ENCODE data around the gene SLC29A1. TPM values are rescaled to one million over a fixed set of nuclear protein-coding genes. Genes with fewer than 3 reads are reported as not detected.

The SLC29A1 gene
- total RNA-seq, 1 experiment from 2014 or later: 45.3 TPM

DNA sequence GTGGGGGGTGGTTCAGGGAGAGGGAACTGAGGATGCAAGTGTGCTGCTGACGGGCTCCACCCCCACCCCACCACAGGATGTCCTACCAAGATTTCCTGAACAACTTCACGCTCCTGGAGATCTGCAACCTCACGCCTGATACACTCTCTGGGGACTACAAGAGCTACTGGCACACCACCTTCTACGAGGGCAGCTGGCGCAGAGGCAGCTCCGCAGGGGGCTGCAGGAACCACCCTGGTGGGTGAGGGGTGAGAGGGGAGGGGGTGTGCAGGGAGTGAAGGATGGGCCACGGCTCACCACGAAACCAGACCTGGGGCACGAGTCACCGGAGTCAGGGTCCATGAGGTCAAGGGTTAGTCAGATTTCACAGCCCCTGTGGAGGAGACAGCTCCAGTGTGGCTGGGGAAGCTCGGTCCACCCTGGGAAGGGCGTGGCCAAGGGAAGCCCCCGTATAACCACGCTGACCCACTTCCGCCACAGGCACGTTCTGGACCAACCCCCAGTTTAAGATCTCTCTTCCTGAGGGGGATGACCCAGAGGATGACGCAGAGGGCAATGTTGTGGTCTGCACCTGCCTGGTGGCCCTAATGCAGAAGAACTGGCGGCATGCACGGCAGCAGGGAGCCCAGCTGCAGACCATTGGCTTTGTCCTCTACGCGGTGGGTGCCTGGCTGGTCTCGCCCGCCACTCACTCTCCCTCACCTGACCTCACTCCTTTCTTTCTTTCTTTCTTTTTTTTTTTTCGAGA lies 46.5 kb upstream of the SLC29A1 start:
- Histone ChIP-seq H4K20me1 (ENCODE audit: insufficient read depth) (no peaks in the 10 kb centered on the region), H3K27me3 (ENCODE audit: insufficient read depth, low read depth) (no peaks in the 10 kb centered on the region), H3K36me3 (ENCODE audit: low read depth) (no peaks in the 10 kb centered on the region), H3K4me1 (replicated peaks; ENCODE audit: insufficient read depth) (no peaks in the 10 kb centered on the region), H3K9me3 (ENCODE audit: insufficient read depth, low read depth) (no peaks in the 10 kb centered on the region), H3K79me2 (ENCODE audit: low read depth) (no peaks in the 10 kb centered on the region), H3K4me2 (no peak overlapping the region), H3K27ac (no peak overlapping the region), H2AFZ (no peak overlapping the region), H3F3A (ENCODE audit: insufficient read depth, low read depth) (peaks cover 15% of the 10 kb centered on the region; the same call in 1 of the 2 replicates), H3K4me3 (no peak overlapping the region), H3K9me2 (ENCODE audit: insufficient read depth) (no peaks in the 10 kb centered on the region)
- no peak for DNase-seq
- POLR2A ChIA-PET (ENCODE audit: unreplicated experiment): no interaction called here
- CTCF ChIA-PET: interaction anchor here (1.0 kb wide), 1 partner anchor 43 kb away, joined by 4 read pairs; no protein-coding TSS in a partner anchor
- TF ChIP-seq, protein P1, sequence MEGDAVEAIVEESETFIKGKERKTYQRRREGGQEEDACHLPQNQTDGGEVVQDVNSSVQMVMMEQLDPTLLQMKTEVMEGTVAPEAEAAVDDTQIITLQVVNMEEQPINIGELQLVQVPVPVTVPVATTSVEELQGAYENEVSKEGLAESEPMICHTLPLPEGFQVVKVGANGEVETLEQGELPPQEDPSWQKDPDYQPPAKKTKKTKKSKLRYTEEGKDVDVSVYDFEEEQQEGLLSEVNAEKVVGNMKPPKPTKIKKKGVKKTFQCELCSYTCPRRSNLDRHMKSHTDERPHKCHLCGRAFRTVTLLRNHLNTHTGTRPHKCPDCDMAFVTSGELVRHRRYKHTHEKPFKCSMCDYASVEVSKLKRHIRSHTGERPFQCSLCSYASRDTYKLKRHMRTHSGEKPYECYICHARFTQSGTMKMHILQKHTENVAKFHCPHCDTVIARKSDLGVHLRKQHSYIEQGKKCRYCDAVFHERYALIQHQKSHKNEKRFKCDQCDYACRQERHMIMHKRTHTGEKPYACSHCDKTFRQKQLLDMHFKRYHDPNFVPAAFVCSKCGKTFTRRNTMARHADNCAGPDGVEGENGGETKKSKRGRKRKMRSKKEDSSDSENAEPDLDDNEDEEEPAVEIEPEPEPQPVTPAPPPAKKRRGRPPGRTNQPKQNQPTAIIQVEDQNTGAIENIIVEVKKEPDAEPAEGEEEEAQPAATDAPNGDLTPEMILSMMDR (conservative IDR thresholded peaks at IDR 0.05): no peak
- TF ChIP-seq EZH2 (IDR thresholded peaks at IDR 0.05; ENCODE audit: low read depth): no peak
- intact Hi-C loops (cut with micrococcal nuclease; ENCODE audit: unreplicated experiment): no loop called here
- no TSS peak for BruUV-seq (replicated peaks)

DNA sequence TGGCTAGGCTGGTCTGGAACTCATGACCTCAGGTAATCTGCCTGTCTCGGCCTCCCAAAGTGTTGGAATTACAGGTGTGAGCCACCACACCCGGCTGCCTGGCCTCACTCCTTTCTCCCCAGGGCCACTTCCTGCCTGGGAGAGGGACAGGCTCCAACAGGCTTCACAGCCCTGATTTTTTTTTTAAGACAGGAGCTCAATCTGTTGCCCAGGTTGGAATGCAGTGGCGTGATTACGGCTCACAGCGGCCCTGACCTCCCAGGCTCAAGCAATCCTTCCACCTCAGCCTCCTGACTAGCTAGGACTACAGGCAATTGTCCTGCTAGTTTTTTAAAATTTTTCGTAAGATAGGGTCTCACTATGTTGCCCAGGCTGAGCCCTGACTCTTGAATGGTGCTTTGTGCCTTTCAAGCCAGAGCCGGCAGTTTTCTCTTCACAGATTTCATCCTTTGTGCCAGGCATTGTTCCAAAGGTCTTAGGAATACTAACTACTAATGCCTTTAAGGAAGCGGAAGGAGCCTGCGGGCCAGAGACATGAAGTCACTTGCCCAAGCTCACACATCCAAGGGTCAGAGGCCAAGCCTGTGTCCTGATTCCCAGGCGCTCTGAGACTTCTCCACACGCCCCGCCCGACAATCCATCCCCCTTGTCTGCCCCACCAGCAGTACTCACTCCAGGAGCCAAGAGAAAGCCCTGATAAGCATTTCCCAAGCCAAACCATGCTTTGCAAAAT lies 45.5 kb upstream of the SLC29A1 start:
- no peak overlapping the region for H3K4me3 ChIP-seq
- H2AFZ ChIP-seq: no peak overlapping the region
- no peaks in the 10 kb centered on the region for H3K9me2 ChIP-seq (ENCODE audit: insufficient read depth)
- H3F3A ChIP-seq (ENCODE audit: insufficient read depth, low read depth): peaks cover 15% of the 10 kb centered on the region; the same call in 1 of the 2 replicates
- ChIA-PET POLR2A (ENCODE audit: unreplicated experiment) (no interaction called here), CTCF (interaction anchor here (1.0 kb wide), 1 partner anchor 42 kb away, joined by 4 read pairs; no protein-coding TSS in a partner anchor)
- no peaks in the 10 kb centered on the region for H4K20me1 ChIP-seq (ENCODE audit: insufficient read depth)
- H3K36me3 ChIP-seq (ENCODE audit: low read depth): no peaks in the 10 kb centered on the region
- intact Hi-C loops (cut with micrococcal nuclease; ENCODE audit: unreplicated experiment): no loop called here
- no peaks in the 10 kb centered on the region for H3K79me2 ChIP-seq (ENCODE audit: low read depth)
- DNase-seq: no peak
- no TSS peak for BruUV-seq (replicated peaks)
- no peaks in the 10 kb centered on the region for H3K4me1 ChIP-seq (replicated peaks; ENCODE audit: insufficient read depth)
- no peak overlapping the region for H3K27ac ChIP-seq
- TF ChIP-seq EZH2 (IDR thresholded peaks at IDR 0.05; ENCODE audit: low read depth): no peak
- TF ChIP-seq, protein P1 (conservative IDR thresholded peaks at IDR 0.05): no peak
- no peaks in the 10 kb centered on the region for H3K9me3 ChIP-seq (ENCODE audit: insufficient read depth, low read depth)
- H3K27me3 ChIP-seq (ENCODE audit: insufficient read depth, low read depth): no peaks in the 10 kb centered on the region
- no peak overlapping the region for H3K4me2 ChIP-seq

DNA sequence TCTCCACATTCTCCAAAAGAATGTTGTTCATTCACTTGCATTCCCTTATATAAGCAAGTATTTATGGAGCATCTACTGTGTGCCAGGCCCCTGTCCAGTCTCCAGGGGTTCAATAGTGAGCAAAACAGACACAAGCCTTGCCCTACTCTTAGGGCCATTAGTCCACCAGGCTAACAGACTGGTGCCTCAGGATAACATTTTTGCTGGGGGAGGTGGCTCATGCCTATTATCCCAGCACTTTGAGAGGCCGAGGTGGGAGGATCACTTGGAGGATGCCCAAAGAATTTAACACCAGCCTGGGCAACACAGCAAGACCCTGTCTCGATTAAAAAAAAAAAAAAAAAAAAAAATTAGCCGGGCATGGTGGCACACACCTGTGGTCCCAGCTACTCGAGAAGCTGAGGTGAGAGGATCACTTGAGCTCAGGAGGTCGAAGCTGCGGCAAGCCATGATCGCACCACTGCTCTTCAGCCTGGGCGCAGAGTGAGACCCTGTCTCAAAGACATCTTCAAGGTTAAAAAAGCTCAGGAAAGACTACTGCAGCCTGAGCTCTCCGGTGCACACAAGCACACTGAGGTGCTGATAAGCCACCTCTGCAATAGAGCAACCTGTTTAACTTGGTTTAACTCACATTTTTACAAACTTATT lies 44.8 kb upstream of the SLC29A1 start:
- H3K27ac ChIP-seq: no peak overlapping the region
- H3K4me3 ChIP-seq: no peak overlapping the region
- no peaks in the 10 kb centered on the region for H3K79me2 ChIP-seq (ENCODE audit: low read depth)
- DNase-seq: no peak
- no peaks in the 10 kb centered on the region for H3K36me3 ChIP-seq (ENCODE audit: low read depth)
- ChIA-PET CTCF (no interaction called here), POLR2A (ENCODE audit: unreplicated experiment) (no interaction called here)
- H3K27me3 ChIP-seq (ENCODE audit: insufficient read depth, low read depth): no peaks in the 10 kb centered on the region
- H4K20me1 ChIP-seq (ENCODE audit: insufficient read depth): no peaks in the 10 kb centered on the region
- no peaks in the 10 kb centered on the region for H3K9me3 ChIP-seq (ENCODE audit: insufficient read depth, low read depth)
- no TSS peak for BruUV-seq (replicated peaks)
- H3K4me1 ChIP-seq (replicated peaks; ENCODE audit: insufficient read depth): no peaks in the 10 kb centered on the region
- H3K9me2 ChIP-seq (ENCODE audit: insufficient read depth): no peaks in the 10 kb centered on the region
- intact Hi-C loops (cut with micrococcal nuclease; ENCODE audit: unreplicated experiment): no loop called here
- no peak overlapping the region for H2AFZ ChIP-seq
- H3F3A ChIP-seq (ENCODE audit: insufficient read depth, low read depth): peaks cover 15% of the 10 kb centered on the region; the same call in 1 of the 2 replicates
- TF ChIP-seq, protein P1 (conservative IDR thresholded peaks at IDR 0.05): no peak
- TF ChIP-seq EZH2 (IDR thresholded peaks at IDR 0.05; ENCODE audit: low read depth): no peak
- H3K4me2 ChIP-seq: no peak overlapping the region

All from PC-9 (cell line).